HG03460 (cell line): ENCODE measurements around the gene CD19.
"Not testable (repeated sequence)": the region's sequence is repeated elsewhere in the genome, so short reads cannot be mapped to it uniquely, and the experiment has no call there.

ENCODE experiments used
- ATAC-seq: cut with Tn5 transposase; IDR thresholded peaks from one replicate; pipeline ENCODE4 v1.9.1; 2021; ENCODE audit not compliant: unreplicated experiment

CD19 gene

GRCh38 chr16:28931801-28932225 is at the start of gene CD19:
TSS of gene CD19 (plus strand) at chr16:28931971. CDS start at chr16:28932001, 30 bp downstream.
- no peak for ATAC-seq

DNA sequence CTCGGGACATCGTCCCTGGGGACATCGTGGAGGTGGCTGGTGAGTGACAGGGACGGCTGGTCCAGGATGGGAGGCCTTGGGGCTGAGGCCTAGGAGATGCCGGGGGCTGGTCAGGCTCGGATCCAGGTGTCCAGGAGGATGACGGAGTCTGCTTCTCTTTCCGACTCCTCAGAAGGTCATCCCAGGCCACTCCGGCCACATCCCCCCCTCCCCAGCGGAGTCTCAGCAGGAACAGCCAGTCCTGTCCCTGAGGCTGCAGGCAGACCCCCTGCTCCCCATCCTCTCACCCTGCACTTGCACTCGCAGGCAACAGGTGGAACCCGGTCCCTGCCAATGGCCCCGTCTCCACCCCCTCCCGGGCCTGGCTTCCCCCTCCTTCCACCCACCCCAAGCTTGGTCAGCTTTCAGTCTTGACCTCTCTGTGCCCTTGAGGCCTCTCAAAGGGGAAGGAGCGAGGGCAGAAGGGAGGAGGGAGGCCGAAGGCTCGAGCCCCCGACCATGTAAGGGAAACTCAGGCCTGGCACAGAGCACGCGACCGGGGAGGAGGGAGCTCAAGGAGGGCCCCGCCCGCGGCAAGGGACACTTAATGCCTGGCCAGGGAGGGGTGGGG is 49.1 kb upstream of the CD19 start:
- no peak for ATAC-seq

DNA sequence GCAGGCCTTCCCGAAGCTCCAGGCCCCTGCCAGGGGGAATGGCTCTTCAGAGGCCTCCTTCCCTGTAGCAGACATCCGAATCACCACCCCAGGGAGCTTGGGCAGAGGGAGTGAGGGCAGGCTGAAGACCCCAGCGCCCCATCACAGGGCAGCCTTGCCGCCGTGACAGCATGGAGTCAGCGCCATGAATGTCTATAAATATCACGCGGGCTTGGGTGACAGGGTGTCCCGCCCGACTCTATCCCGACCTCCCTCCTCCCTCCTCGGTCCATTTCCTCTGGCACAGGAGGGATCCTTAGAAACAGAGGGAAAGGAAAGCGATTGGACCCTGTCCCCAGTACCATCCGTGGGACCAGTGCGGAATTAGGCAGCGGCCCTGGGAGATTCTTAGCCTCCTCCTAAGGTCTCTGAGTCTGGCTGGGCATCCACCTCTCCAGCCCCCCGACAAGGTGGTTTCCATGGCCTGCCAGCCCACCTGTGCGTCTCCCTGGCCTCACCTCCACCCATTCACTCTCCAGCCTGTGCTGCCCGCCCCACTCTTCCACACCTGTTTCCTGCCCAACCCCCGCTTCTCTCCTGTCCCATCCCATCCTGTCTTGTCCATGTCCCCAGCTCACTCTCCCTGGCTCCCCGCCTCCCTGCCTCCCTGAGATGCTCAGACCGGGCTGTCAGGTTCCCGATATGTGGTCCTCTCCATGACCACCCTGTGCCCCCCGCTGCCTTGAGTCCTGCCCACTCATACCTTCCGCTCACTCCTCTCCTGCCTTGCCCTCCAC is 48.4 kb upstream of the CD19 start:
- no peak for ATAC-seq

DNA sequence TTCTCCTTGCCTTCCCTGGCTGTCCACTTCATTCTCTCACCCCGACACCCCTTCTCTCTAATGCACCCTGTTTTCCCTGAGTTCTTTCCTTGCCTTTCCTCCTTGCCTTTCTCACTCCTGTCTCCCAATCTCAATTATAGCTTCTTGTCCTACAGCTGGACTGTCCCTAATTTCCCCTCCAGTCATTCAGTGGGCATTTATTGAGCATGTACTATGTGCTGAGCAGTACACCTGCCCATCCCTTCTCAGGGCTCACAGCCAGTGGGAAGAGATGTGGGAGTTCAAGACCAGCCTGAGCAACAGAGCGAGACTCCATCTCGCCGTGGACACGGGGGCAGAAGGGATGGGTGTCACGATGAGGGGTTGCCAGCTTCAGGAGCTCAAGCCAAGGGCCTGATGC is 47.7 kb upstream of the CD19 start:
- ATAC-seq: no peak

DNA sequence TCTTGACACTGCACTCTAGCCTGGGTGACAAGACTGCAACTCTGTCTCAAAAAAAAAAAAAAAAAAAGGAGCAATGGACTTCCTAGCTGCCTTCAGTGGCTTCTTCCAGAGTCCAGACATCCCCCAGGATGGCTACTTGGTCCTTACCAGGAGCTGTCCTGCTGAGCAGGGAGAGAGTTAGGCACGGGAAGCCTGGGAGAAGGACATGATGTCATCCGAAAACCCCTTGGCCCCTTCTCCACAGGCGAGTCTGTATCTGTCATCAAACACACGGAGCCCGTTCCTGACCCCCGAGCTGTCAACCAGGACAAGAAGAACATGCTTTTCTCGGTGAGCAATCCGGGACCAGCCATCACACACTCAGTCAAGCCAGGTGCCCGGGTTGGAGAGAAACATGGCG is 44.8 kb upstream of the CD19 start:
- no peak for ATAC-seq

DNA sequence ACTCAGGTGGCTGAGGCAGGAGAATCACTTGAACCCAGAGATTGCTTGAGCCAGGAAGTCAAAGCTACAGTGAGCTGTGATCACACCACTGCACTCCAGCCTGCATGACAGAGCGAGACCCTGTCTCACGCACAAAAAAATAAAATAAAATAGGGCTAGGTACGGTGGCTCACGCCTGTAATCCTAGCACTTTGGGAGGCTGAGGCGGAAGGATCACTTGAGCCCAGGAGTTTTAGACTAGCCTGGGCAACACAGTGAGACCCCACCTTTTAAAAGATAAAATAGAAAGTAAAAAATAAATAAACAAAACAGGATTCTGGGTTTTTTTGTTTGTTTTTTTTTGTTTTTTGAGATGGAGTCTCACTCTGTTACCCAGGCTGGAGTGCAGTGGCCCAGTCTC is 41.4 kb upstream of the CD19 start:
- not testable (repeated sequence) for ATAC-seq

- no peak for ATAC-seq
These were observed 39.5 kb upstream of the CD19 start for GRCh38 chr16:28891964-28892890.

DNA sequence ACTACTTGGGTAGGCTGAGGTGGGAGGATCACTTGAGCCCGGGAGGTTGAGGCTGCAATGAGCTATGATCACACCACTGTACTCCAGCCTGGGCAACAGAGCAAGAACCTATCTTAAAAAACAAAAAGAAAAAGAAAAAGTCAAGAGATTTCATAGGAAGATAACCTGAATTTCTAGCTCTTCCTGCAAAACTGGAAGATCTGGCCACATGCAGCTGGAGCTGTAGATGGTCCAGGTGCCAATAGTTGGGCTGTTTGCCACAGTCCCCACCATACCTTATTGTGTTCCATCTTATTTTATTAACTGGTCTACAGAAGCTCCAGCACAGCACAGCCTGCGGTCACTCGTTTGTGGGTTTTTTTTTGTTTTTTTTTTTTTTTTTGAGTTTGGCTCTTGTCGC is 38.5 kb upstream of the CD19 start:
- no peak for ATAC-seq

GRCh38 chr16:28895609-28896008 is 36.2 kb upstream of the CD19 start:
- no peak for ATAC-seq

DNA sequence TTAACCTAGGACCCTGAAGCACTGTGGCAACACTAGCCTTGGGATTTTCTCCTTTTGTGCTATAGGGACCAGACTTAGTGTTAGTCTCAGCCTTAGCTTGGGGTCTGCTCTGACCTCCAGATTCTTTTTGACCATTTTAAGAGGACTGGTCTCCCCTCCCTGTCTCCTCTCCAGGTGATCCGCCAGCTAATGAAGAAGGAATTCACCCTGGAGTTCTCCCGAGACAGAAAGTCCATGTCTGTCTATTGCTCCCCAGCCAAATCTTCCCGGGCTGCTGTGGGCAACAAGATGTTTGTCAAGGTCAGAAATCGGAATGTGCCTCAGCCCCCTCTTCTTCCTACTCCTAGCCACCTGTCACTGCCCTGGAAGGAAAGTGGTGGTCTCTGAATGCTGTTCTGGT is 33.9 kb upstream of the CD19 start:
- no peak for ATAC-seq

GRCh38 chr16:28898266-28898665 is 33.5 kb upstream of the CD19 start:
- no peak for ATAC-seq

- ATAC-seq: no peak
These were observed 32.8 kb upstream of the CD19 start for GRCh38 chr16:28898942-28899341.

GRCh38 chr16:28899882-28900590 is 31.7 kb upstream of the CD19 start:
- ATAC-seq: no peak

GRCh38 chr16:28900601-28901000 is 31.2 kb upstream of the CD19 start:
- ATAC-seq: no peak

GRCh38 chr16:28901862-28902261 is 29.9 kb upstream of the CD19 start:
- no peak for ATAC-seq

DNA sequence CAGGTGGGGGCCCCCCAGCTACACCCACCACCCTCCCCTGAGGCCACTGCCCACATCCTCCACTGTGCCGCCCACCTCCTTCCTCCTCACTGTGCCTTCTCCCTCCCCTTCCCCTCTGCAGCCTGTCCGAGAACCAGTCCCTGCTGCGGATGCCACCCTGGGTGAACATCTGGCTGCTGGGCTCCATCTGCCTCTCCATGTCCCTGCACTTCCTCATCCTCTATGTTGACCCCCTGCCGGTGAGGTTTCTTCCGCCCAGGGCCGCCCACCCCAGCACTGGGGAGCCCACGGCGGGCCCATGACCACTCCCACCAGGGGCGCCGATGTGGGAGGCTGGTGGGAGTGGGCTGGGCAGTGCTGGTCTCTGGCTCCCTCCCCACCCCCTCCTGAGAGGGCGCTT is 28.9 kb upstream of the CD19 start:
- no peak for ATAC-seq

DNA sequence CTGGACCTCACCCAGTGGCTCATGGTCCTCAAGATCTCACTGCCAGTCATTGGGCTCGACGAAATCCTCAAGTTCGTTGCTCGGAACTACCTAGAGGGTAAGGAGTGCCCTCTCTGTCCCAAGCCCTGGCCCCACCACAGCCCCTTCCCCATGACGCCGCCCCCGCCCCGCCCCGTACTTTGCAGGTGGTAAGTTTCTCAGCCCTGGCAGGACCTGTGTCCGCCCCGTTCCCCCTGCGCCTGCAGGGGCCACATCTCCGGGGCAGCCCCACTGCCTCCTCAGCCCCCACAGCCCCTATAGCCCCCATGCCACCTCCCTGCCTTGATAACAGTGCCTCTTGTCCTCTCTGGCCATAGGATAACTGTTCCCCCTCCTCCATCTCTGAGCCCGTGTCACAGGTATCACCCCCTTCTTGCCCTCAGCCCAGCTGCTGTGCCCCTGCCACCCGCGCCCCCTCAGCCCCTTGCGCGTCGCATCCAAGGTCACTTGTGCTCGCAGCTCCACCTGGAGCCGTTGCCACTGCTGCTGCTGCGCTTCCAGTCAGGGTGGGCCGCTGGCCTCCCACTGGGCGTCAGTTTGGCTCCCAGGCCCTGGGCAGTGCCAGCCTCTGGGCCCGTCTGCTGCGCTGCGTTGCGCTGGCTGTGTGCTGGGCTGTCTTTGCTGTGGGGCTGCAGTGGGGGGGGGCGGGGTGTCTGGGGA is 28.3 kb upstream of the CD19 start:
- no peak for ATAC-seq

DNA sequence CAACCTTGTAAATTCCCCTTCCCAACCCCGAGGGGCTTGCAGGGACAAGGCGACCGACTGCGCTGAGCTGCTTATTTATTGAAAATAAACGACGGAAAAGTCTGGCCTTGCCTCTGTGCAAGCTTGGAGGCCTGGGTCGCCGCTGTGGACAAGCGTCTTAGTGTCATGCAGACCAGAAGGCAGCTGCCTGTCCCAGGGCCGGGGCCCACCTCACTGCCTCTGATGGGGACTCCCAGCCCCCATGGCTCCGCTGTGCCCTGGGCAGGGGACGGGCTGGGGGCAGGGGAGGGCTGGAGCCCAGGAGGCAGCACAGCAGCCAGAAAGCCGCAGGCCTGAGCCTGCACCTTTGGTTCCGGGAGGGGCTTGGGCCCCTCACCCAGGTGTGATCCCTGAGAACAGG is 27.4 kb upstream of the CD19 start:
- ATAC-seq: no peak

DNA sequence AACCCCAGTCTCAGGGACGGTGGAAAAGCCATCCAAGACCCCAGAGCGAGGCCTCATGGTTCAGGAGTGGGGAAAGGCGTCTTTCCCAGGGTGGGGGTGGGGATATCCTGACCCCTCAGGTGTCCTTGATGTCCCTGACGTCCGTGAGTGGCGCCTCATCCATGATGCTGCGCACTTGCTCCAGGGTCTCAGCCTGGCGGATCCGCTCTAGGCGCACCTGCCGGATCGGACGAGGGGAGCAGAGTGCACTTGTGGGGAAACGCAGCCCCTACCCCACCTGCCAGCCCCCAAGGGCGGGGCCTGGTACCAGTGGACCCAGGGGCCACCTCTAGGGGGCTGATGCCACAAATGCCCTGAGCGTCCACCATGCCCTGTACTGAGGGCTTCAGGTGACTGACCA is 26.9 kb upstream of the CD19 start:
- ATAC-seq: no peak

- no peak for ATAC-seq
These were observed 26.5 kb upstream of the CD19 start for GRCh38 chr16:28905229-28905754.
